HG02798 (cell line): Measurements from ENCODE around the gene EIF1.
"Not testable (repeated sequence)": the region's sequence is repeated elsewhere in the genome, so short reads cannot be mapped to it uniquely, and the experiment has no call there.

Source experiments
- ATAC-seq: cut with Tn5 transposase; IDR thresholded peaks from one replicate; pipeline ENCODE4 v1.9.1; 2021; ENCODE audit warnings: mild to moderate bottlenecking; ENCODE audit not compliant: unreplicated experiment, poor library complexity

The EIF1 gene

DNA sequence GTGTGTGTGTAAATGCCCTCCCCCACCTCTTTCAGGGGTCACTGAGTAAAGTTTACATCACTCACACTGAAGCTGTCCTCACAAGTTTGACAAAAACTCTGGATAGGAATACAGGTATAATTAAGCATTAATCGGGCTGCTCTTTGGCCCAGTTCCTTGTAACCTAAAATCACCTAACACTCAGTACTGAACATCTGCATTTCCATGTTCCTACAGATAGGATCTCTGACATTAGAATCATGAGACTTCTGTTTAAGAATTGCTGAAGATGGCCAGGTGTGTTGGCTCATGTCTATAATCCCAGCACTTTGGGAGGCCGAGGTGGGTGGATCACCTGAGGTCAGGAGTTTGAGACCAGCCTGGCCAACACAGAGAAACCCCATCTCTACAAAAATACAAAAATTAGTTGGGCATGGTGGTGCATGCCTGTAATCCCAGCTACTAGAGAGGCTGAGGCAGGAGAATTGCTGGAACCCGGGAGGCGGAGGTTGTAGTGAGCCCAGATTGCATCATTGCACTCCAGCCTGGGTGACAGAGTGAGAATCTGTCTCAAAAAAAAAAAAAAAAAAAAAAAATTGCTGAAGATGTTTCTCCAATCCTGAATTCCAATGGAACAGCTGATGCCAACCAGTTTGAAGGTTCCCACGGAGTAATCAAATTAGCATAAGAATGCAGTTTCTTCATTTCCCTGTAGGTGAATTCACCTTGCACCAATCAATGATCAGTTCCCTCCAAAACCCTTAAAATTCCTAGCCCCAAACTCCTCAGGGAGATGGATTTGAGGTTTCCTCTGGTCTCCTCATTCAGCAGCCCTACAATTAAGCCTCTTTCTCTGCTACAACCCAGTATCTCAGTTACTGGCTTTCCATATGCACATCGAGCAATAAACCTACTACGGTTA is 13.3 kb upstream of the EIF1 start:
- ATAC-seq, result not testable (repeated sequence)

DNA sequence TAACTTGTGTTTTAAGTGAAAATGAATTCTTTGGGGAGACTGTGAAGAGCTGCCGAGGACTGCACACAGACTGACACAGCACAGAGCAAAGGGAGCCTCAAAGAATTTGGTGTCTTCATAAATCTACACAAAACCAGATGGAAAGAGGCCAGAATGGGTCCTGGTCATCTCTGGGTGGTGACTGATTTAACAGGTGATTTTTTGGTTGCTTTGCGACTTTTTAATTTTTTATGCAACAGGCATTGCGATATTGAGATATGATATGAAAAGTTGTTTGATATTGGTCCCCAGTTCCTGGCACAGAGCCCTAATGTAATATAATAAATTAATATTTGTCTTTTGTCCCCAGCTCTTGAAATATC is 12.6 kb upstream of the EIF1 start:
- no peak for ATAC-seq

DNA sequence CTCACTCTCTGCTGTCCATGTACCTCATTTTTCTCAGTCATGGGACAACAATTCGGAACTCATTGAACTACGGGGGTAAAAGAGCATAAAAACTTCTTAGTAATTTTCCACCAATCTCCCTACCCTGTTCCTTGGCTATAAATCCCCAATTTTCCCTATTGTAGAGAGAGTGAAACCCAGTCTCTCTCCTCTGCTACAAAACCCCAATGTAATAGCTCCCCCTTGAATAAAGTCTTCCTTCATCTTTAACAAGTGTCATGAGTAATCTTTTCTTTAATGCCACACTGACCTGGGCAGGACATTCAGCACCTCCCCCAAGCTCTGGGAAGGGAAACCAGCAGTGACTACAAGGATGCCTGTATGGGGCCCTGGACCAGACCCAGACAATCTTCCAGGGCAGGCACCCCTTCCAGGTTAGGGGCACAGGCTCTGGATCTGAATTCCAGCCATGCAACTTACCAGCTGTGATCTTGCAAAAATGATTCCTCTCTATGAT is 10.2 kb upstream of the EIF1 start:
- peak; percentile 29 for ATAC-seq

DNA sequence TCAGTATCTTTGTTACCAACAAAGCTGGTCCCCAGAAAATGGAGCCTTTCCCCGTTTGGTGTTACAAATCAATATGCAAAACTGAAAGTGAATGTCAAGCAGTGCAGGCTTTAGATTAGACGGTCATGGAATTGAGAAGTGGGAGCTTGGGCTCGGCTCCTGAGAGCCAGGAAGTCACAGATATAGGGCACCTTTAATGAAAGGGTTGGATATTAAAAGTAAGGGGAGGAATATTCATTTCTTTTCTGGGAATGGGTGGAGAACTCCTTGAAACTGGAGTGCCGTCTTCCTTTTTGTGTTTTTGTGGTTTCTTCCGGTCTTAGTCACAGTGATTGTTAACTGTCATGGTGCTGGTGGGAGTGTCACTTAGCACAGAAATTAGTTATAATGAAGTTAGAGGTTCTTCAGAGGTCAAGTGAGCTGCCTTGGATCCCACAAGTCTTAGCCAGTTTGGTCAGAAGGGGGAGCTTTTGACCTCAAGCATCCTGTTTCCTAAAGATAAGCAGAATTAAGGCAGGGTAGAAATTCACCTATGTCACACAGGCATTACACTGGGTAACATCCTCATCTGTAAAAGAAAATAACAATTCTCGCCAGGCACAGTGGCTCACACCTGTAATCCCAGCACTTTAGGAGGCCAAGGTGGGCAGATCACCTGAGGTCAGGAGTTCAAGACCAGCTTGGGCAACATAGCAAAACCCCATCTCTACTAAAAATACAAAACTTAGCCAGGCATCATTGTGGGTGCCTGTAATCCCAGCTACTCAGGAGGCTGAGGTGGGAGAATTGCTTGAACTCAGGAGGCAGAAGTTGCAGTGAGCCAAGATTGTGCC is 9.6 kb upstream of the EIF1 start:
- ATAC-seq, result peak; percentile 63

DNA sequence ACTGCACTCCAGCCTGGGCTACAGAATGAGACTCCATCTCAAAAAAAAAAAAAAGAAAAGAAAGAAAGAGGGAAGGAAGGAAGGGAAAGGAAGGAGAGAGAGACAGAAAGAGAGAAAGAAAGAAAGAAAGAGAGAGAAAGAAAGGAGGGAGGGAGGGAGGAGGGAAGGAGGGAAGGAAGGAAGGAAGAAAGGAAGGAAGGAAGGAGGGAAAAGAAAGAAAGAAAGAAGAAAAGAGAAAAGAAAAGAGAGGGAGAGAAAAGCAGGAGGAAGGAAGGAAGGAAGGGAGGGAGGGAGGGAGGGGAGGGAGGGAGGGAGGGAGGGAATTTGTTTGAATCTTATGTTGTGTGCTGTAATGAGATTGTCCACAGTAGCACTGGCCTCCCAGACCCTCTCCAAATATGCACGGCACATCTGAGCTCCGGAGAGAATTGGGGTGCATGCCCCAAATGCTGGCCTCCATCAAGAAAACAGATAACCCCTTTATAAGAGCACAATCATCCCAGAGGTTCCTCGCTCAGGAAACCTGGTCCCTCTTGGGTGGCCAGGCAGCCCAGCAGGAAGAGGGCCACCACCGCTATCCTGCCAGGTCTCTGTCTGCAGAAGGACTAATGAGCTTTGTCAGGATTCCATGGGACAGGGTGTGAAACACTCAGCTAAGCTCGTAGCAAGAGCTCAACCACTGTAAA is 8.8 kb upstream of the EIF1 start:
- no peak for ATAC-seq

DNA sequence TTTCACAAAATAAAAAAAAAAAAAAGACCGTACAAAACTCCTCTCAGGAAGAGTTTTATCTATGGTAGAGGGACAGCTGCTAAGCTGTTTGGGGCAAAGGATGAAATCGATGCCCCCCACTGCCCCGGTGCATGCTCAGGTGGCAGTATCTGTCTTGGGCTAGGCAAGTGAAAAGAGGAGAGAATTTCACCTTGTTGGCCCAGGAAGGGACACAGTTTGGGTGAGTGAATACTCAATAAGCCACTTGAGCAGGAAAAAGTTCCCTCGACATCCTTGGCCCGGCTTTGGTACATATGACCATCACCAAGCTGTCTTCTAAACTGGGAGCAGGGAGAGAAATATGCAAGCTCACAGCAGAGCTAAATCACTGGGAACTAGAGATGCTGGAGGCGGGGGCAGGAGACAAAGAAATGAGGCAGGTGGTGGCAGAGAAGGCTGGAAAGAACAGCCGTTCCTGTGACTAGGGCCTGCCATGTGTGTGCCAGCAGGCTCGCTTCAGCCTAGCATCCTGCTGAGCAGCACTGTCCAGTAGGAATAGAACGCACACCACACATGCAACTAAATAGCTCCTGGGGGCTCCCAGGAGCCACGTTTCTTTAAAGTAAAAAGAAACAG is 8.2 kb upstream of the EIF1 start:
- no peak for ATAC-seq

DNA sequence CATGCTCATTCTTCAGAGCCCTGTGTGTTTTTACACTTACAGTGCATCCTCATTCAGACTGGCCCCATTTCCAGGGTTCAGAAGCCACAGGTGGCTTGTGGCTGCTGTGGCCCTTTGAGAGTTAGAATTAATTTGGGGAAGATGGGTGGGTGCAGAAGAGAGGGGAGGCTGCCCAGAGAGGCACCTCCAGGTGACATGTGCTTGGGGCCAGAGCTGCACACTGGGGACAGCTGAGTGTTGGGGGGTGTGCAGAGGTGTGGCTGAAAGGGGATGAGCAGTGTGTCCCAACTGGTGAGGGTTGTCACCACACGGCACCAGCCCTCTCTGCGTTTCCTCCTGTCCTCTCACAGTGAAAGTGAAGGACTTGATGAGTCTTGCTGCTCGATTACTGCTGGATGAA is 6.9 kb upstream of the EIF1 start:
- no peak for ATAC-seq

DNA sequence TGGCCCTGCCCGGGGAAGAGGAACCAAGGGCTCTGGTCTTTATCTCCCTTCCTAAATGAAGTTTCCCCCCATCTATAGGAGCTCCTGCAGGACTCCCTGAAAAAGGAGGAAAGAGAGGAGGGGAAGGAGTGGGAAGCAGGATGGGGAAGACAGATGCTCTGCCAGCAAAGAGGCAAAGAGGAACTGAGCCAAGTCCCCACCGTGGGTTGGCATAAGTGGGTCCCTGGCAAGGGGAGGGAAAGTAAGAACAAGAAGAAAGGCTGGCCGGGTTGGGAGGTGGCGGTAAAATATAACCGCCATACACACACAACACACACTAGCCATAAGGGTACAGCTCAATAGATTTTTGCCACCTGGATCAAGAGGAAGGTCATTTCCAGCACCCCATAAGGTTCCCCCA is 6.1 kb upstream of the EIF1 start:
- no peak for ATAC-seq

DNA sequence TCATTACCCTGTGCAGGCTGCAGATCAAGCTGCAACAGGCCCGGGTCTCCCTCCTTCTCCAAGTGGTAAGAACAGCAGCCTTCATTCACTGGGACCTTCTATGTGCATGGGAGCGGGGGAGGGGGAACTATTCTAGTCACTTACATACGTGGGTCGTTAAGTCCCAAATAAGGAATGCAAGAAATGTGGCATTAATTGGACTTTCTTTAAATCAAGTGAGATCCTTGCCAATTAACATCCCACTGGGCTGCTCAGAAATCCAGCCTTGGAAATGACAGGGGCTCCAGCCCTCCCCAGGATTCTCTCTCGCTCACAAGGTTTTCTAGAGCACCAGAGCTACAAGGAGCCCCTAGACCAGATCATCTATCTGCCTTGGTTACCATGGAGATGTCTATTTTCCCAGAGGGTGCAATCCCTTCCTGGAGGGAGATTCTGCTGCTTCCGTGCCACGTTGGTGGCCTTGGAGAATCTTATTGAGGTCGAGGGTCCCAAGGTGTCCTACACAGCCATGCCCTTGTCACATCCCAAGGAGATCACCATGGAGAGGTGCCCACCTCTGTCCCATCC is 5.2 kb upstream of the EIF1 start:
- ATAC-seq, result no peak

DNA sequence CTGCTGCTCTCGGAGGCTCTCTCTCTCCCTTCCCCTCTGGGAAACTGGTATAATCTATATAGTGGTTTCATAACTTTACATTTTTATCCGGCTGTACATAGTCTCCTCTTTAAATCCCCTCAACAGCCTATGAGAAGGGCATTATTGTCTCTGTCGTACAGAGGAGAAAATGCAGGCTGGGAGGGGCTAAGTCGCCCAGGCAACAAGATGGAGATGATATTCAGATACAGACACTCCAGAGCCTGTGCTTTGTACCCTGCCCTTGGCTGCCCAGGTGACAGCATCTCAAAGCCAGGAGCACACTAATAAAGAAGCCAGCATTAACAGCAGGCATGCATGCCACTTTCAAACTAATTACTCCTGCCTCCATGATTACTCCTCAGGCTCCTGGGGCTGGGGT is 4.7 kb upstream of the EIF1 start:
- no peak for ATAC-seq

DNA sequence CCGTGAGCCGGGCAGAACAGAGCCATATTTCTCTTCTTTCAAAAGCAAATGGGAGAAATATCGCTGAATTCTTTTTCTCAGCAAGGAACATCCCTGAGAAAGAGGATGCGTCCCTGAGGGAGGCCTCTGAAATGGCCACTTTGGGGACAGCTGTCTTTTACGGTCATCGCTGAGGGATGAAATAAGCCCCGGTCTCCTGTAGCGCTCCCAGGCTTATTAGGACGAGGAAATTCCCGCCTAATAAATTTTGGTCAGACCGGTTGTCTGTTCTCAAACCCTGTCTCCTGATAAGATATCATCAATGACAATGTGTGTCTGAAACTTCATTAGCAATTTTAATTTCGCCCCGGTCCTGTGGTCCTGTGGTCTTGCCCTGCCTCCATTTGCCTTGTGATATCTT is 2.9 kb upstream of the EIF1 start:
- not testable (repeated sequence) for ATAC-seq

DNA sequence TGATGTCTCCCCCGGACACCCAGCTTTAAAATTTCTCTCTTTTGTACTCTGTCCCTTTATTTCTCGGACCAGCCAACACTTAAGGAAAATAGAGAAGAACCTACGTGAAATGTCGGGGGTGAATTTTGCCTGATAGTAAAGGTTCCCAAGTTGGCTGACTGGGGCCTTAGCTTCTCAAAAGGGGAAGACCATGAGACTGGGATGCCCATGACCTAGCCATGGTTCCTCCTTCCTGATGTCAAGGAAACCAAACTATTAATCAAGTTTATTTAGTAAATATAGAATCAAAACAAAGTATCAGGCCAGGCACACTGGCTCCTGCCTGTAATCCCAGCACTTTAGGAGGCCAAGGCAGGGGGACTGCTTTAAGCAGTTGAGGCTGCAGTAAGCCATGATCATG is 2.4 kb upstream of the EIF1 start:
- no peak for ATAC-seq

DNA sequence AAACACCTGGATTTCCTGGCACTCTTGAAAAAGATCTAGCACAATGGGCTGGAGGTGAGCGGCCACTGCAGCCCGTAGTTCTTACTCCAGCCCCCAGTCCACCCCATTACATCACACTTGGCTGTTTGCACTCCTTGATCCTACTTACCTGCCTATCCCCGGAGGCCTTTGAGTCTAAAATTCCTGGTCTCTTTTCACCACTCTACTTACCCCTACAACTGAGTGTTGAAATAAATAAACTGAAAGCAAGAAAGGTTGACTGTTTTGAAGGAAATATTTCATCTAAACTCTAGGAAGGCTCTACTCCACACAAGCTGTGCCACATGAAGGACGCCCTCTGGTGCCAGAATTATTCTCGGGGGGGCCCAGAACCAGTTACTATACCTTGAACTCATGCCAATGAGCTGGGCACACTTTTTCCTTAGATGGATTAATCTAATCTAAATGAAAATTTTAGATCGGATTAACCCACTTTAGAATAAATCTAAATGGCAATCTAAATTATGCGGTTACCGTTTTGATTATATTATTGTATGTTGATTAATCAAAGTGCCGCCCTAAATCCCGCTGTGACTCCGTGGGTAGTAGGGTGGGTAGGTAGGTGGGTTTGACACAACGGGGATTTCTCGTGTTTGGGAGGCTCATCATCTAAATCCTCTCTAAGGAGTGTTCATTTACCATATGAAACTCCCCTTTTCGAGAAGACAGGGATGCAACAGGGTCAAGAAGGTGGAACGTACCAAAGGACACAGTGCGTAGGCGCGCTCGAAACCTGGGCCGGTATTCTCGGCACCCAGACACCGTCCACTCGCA is 651 bp upstream of the EIF1 start:
- ATAC-seq, result no peak

DNA sequence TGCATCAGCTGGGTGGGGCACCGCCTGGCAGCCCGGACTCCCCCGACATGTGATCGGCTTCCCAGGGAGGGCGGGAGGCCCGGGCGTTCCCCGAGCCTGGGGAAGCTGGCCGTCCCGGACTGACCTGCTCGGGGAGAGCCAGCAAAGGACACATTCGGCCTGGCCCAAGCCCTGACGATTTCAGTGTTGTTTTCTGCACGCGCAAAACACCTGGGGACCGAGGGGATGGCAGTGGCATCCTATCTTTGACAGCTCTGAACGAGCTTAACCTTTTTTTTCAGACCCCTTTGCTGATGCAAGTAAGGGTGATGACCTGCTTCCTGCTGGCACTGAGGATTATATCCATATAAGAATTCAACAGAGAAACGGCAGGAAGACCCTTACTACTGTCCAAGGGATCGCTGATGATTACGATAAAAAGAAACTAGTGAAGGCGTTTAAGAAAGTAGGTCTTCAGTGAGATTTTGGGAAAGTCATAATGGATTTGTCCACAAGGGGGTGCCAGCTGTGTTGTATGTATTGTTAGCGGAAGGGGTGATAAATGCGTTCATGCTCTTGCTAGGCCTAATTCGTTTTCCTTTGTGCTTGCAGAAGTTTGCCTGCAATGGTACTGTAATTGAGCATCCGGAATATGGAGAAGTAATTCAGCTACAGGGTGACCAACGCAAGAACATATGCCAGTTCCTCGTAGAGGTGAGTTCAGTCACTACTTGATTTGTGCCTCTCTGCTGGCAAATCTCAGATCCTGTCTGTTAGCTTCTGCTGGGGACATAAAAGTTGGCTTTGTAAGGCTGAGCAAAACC is 1.0 kb downstream of the EIF1 start:
- no peak for ATAC-seq

DNA sequence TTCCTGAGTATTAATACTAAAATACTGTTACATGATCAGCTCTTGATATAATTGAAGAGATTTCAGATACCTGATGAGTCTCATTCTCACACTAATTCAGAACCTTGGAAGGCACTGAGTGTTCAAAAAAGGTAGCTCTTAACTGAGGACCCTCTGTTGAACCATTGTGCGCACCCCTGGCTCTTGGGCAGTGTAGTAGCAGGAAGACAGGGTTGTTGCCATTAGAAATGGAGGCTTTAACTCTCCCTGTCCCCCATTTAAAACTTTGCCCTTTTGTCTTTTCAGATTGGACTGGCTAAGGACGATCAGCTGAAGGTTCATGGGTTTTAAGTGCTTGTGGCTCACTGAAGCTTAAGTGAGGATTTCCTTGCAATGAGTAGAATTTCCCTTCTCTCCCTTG is 1.8 kb downstream of the EIF1 start:
- ATAC-seq, result no peak

DNA sequence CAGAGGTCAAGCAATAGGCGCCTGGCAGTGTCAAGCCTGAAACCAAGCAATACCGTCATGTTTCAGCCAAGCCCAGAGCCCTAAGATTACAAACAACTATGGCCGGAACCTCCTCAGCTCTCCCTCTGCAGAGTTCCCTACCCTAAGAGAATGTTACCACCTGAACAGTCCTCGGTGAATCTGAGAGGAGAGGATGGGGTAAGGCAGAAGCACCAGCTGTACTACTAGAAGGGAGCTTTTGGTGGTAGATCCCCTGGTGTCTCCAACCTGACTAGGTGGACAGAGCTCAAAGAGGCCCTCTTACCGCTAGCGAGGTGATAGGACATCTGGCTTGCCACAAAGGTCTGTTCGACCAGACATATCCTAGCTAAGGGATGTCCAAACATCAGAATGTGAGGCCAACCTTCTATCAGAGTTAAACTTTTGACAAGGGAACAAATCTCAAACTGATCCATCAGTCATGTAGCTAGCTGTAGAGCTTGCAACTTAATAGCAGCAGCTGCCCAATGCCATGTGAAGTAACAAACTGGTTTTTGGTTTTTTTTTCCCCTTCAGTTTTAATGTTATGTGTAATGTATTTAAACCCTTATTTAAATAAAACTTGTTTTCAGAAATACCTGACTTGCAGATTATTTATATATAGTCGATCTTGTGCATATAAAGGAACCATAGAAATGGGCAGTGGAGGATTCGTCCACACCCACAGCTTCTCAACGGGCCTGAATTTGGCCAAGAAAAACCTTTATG is 2.5 kb downstream of the EIF1 start:
- no peak for ATAC-seq

DNA sequence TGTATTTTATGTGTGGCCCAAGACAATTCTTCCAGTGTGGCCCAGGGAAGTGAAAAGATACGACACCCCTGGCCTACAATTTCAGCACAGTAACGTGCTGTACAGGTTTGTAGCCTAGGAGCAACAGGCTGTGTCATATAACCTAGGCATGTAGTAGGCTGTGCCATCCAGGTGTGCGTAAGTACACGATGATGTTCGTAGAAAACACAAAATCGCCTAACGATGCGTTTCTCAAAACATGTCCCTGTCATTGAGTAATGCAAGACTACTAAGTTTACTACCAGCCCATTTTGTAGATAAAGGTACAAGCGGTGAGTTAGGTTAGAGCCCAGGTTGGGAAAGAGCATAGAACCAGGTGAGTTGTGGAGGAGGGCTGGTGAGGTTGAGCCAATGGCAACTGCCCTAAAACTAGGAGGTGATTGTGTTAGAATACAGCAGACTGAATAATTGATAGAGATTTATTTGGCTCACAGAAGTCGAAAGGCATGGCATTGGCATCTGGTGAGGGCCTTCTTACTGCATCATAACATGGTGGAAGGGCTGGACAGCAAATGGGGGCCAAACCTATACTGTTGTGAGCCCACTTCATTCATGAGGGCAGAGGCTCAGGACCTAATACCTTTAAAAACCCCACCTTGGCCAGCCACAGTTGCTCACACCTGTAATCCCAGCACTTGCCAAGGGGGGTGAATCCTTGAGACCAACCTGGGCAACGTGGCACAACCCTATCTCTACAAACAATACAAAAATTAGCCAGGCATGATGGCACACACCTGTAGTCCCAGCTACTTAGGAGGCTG is 4.2 kb downstream of the EIF1 start:
- ATAC-seq, result no peak
